HG03457 (cell line): Measurements from ENCODE around the gene NECTIN1.

ENCODE experiments used
- ATAC-seq: cut with Tn5 transposase; IDR thresholded peaks from one replicate; pipeline ENCODE4 v1.9.1; 2021; ENCODE audit warnings: moderate number of reproducible peaks; ENCODE audit not compliant: unreplicated experiment

Gene NECTIN1

DNA sequence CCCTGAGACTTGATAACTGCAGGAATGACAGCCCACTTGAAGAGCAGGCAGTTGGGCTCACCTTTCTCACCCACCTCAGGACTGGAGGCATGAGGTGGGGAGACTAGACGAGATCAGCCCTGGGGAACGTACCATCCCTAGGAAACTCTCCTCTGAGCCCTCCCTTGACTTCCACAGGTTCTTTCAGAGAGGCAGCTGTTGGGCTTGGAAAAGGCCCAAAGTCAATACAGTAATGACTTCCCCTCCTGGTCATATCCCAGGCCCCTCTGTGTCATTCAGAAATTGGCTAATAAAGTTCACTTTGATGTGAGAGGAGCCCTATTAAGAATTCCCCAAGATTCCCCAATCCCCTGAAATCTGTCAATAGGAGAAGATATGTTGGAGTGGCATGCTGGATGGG lies 5.8 kb upstream of the NECTIN1 start:
- no peak for ATAC-seq

- ATAC-seq: no peak
Measured at GRCh38 chr11:119730789-119731386, 1.9 kb upstream of the NECTIN1 start.

GRCh38 chr11:119729951-119730613 lies 1.1 kb upstream of the NECTIN1 start:
- no peak for ATAC-seq

DNA sequence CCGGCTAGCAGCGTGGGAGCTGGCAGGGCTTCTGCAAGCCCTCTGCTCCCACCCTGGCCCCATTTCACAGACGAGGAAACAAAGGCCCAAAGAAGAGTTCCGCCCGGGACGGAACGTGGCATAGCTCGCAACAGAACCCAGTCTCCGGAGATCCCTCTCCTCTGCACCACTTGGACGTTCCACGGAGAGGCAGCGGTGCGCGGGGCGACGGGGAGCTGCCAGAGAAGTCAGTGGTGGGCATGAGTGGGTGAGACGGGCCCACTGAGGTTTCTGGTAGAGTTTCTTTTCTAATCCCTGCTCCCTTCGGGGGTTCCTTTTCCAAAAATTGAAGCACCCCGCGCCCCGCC lies 554 bp upstream of the NECTIN1 start:
- peak; percentile 7 for ATAC-seq

GRCh38 chr11:119728211-119728626 lies 781 bp downstream of the NECTIN1 start:
- no peak for ATAC-seq

- no peak for ATAC-seq
Measured at GRCh38 chr11:119727523-119728151, 1.4 kb downstream of the NECTIN1 start.

DNA sequence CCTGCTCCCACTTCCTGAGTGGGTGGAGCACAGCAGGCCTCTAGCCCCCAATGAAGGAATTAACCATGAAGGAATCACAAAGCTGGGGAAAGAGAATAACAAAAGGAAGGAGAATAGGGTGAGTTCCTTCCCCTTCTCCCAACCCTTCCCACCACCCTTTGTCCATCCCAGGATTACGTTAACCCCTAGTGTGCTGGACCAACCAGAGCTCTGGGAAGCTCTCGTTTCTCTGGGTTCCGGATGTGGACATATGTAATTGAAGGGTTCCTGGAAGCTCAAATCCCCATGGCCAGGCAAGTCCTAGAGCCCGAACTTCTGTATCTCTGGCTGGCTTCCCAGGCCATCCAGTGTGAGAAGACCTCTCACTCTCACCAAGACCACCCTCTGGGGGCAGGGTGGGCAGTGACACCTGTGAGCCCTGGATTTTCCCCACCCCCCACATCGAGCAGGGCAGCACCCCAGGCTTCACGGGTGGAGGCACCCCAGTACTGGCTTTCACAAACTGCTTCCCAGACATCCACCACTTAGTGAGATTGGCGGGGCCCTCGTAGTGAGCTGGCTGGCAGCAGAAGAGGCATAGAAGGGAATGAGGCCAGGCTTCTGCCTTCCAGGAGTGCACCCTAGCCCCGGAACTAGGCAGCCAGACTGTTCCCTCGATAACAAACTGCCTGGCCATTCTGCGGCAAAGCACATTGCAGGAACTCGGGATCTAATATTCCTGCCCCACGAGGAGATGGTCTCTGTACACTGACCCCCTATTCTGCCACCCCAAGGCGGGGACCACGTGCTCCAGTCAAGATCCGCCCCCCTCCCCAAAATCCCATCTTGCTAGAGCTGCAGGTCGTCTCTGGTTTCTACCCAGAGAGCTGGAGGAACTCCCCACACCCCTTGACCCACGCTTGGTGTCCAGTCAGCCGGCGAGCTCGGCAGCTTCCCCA lies 2.1 kb downstream of the NECTIN1 start:
- ATAC-seq: no peak

DNA sequence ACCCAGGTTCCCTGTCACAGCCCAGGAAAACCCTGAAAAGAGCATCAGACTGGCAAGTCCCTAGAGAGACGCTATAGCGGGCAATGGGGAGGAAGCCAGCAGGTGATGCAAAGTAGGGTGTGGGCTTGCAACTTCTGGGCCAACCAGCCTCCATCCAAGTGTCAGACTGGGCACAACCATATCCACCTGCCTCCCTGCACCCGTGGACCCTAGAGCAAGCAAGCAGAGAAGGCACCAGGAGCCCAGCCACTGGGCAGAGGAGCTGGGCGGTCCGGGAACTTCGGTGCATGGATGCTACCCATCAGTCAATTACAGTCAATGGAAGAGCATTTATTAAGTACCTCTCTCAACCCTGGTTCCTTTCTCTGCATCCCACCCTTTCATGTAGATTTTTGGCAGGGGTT lies 2.8 kb downstream of the NECTIN1 start:
- ATAC-seq: no peak

DNA sequence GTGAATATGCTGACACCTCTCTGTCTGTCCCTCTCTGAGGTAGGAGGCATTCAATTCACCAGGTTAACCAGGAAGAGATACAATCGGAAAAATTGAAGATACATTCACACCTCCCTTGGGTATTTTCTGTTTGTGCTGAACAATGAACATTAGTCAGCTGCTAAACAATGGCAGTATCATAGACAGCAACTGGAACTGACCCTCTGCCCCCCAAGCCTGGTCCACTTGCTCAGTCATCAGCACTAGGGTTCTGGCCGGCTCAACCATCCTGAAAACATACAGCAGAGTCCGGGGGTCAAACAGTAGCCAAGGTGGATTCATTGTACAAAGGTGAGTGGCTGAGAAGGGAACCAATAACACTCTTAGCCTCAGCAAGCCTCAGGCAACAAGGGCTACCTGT lies 4.0 kb downstream of the NECTIN1 start:
- ATAC-seq: no peak

DNA sequence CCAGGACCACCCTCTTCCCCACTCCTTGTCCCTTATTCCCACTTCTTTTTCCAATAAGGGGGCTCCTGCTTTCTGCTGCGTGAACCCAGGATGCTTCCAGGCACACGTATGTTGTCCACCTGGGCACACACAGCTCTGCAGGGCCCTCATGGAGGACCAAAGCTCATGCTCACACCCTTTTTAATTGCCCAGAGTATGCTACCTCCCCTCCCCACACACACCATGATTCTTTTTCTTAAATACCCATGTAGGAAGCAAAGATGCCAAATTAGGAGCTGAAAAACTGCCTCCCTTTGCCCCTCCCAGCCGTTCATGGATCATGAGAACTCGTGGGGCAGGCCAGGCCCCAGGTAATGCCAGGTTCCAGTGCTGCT lies 5.1 kb downstream of the NECTIN1 start:
- no peak for ATAC-seq

GRCh38 chr11:119723243-119723951 lies 5.6 kb downstream of the NECTIN1 start:
- no peak for ATAC-seq

DNA sequence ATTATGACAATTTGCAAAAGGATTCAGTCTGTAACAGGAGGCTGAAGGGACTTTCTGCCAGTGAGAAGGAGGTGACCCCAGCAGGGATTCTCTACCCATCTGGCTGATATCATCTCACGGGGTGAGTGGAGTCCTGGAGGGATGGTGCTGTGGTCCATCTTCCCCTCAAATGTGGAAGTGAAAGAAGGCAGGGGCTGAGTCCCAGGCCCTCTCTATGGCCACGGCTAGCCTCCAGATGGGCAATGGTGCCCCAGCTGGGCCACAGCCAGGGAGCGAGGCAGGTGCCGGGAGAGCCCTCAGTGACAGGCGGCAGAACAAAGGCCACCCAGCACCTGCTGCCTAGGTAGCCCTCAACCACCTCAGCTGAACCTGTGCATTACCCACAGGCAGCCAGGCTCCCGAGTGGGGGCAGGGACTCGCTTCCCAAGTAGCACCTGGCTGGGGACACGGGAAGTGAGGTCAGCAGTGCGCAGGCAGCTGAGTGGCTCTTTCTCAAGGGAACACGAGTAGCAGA lies 6.7 kb downstream of the NECTIN1 start:
- no peak for ATAC-seq

DNA sequence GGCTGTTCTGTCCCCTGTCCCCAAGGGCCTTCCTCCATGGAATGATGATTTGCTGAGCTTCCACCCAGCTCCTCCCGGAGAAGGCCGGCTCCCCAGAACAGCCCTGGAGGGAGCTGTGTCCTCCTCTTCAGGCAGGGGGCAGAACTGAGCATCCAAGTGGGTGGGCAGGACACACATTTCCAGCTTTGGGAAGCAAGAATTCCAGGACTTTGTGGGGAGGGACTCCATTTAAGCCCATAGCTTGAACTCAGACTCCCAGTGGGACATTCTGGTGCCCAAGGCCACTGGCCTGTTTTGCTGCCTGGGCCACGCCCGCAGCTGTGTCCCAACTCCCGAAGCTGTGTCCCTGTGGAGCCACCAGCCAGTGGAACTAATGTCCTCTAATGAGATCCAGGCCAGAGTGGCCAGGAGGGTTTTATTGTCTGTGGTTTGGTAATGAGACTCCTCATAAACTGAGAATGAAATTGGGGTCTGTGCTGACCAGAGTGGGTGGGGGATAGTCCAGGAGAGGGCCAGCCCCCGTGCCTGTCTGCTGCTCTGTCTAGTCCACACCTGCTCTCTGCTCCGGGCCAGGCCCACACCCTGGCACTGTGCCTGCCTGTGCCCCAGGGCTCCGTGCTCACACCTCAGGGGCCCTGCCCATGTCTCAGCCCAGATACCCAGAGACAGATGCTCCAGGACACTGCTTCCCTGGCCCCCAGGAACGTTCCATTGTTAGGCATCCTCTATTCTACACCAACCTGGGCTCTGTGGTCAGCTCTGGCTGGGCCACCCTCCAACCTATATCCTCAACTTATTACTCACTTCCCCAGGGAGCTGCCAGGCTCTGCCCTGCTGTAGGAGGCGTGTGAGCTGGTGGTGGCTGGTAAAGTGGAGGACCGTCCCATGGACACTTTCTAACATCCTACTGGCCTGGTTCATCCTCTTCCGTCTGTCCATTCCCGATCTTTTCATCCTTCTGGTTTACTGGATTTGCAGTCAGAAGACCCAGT lies 7.6 kb downstream of the NECTIN1 start:
- no peak for ATAC-seq

GRCh38 chr11:119720311-119720913 lies 8.6 kb downstream of the NECTIN1 start:
- no peak for ATAC-seq

DNA sequence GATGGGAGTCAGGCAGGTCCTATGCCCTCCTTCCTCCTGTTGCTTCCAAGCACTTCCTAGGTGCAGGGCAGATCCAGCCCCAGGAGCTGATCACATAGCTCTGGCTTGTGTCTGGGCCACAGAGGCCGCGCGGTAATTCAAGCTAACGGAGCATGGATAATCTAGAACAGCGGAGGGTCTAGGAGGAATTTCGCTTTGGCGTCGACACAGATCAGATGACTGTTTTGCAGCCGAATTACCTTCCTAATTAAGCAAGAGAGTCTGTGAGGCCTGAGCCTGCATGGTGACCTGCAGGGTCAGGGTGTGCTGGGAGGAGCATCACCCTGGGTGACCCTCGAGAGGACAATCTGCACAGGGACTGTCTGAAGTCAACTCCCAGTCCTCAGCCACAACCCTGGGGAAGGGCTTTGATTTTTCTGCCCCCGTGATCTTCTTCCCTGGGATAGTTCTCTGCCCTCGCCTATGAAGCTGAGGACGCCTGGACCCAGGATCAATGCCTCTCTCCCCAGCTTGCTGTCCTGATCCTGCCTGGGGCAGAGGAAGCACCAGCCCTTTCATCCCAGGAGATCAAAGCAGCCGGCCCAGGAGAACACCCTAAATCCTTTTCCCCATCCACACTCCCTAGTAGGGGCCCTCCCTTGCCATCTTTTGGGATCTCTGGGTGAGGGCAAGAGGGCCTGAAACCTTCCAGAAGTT lies 11.0 kb downstream of the NECTIN1 start:
- no peak for ATAC-seq

DNA sequence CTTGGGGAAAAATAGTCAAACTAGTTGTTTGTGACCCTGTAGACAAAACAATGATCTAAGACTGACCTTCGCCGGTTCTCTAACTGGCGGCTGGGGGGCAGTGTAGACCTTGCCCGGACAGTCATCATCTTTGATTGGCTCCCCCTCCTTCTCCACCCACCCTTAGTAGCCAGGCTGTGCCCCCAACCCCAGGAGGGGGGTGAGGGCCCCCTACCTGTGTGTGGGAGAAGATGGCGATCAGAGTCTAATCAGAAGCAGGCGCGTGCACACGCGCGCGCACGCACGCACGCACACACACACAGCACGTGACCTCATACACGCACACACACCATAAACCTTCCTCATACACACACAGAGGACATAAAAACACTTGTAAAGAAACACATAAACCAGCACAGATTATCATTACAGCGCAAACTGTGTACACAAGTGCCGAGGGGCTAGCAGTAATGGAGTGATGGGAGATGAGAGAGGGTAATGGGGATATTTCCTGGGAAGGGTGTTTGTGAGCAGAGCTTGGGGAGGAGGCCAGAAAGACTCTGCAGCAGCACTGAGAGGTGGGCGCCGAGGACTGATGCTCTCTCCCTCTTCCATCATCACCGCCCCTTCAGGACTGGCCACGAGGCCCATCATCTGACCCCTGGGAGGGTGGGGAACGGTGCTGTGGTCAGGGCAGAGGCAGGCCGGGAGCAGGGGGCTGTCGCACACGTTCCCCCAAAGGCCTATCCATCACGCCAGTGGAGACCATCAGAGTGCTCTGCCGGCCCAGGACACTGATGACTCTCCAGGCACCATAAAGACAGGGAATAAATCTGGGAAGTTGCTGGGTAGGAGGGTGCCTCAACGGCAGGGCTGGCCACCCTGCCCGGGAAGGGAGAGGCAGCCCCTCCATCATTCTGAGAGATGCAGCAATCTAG lies 12.2 kb downstream of the NECTIN1 start:
- no peak for ATAC-seq

DNA sequence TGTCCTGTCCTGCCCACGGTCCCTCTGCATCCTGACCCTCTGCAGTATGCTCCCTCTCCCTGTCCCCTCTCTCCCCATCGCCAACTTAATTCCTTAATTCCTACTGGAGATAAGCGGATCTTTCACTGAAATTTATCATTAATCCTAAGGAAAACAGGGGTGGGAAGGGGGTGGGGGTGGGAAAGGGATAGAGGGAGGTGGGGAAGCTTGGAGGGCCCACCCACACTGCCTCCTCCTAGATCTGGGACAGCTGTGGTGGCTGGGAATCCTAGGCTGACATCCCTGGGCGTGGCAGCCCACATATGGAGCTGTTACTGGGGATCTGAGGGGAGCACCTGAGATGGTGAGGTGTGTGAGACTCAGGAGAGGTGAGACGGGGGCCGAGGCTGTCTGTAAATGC lies 14.4 kb downstream of the NECTIN1 start:
- ATAC-seq: no peak
